Right lobe of liver (tissue), 6 donors: ENCODE results near the gene DAZAP1. TPM values are rescaled to one million over a fixed set of nuclear protein-coding genes. Genes with fewer than 3 reads are reported as not detected.
A peak's percentile ranks its signal among the peaks of the same experiment; 100 is the strongest.

Experiments
- ATAC-seq, 4 donors: fragments of 200-7000 bp; cut with Tn5 transposase; one replicate each; pipeline ENCODE4 v1.9.1; 2020; ENCODE audit warnings: mild to moderate bottlenecking in 4 of 4, moderate library complexity in 4 of 4
- DNase-seq, 3 donors: peaks; one replicate each; pipeline ENCODE4 v3.0.0-alpha.2; 2020
- H3K27ac ChIP-seq, 3 donors: fragments of 200-600 bp; one replicate each; pipeline ENCODE4 v1.8.0; 2022
- H3K27me3 ChIP-seq, 2 donors: fragments of 200-600 bp; one replicate each; pipeline ENCODE4 v1.8.0; 2022
- H3K36me3 ChIP-seq, 4 donors: fragments of 200-600 bp; sonication (generic) in 1 of 4; one replicate each; pipeline versions ENCODE4 v1.5.1 to v1.8.0; 2017 to 2022; ENCODE audit warnings: control low read depth in 1 of 4
- H3K4me1 ChIP-seq, 4 donors: fragments of 200-600 bp; sonication (generic) in 1 of 4; one replicate each; pipeline versions ENCODE4 v1.5.1 to v1.8.0; 2017 to 2022; ENCODE audit warnings: control low read depth in 1 of 4
- H3K4me3 ChIP-seq, 3 donors: fragments of 200-600 bp; one replicate each; pipeline ENCODE4 v1.8.0; 2022
- H3K9me3 ChIP-seq, 4 donors: fragments of 200-600 bp; sonication (generic) in 1 of 4; one replicate each; pipeline versions ENCODE4 v1.5.1 to v1.8.0; 2017 to 2022; ENCODE audit warnings: control low read depth in 1 of 4
- CTCF ChIP-seq, 4 donors: fragments of 200-600 bp in 3 of 4; fragments of 450-650 bp in 1 of 4; IDR thresholded peaks; one replicate each; pipeline versions ENCODE4 v1.5.1 to v1.8.0; 2016 to 2022; ENCODE audit warnings: antibody characterized with exemption in 4 of 4, mild to moderate bottlenecking in 2 of 4
- POLR2A ChIP-seq: fragments of 450-650 bp; IDR thresholded peaks from one replicate; pipeline ENCODE4 v1.6.1; 2017; ENCODE audit warnings: antibody characterized with exemption, mild to moderate bottlenecking
- WGBS: methylation state at CpG from one replicate; pipeline ENCODE4 v1.1.6; 2018; ENCODE audit warnings: low coverage, low lambda C conversion rate; ENCODE audit not compliant: insufficient coverage; ENCODE audit errors: missing lambda C conversion rate; 5-methylcytosine and 5-hydroxymethylcytosine counted together
- intact Hi-C, 2 donors: fragments of 100-400 bp; cut with DNase I; formaldehyde crosslinking; loops; one replicate each; pipeline versions ENCODE4 v1.11.2 to v1.14.1; 2022
- total RNA-seq, 6 experiments: library from RNA; depleted of rRNA in 2 of 6; stranded (reverse); fragments of >200 nt in 2 of 6; fragmentation: NEBNext Ultra II Directional in 3 of 6; extraction: Animal tissue kit (Norgen Biotek cat#: 25700) in 3 of 6; gene quantifications; one replicate each; pipeline versions ENCODE4 v1.1.0 to v1.2.4, GENCODE V29; 2016 to 2023
- donor health status: DM: no; HTN: yes; CAD: no.
- donor health status: DM: no; HTN: no; CAD: no.
- donor health status: DM: no; HTN: no; CAD: no.
- donor health status: DM: no; HTN: yes; CAD: no.
- donor health status: DM: no; HTN: yes; CAD: no.

The DAZAP1 gene
- total RNA-seq, 6 experiments from 2014 or later: 22.3 to 50.9 (median 42.2) TPM

- DNase-seq (no peak), ATAC-seq (no peak)
- peaks cover 0 to 35% (median 4%) of the 10 kb centered on the region in 4 donors for H3K36me3 ChIP-seq
- TF ChIP-seq POLR2A: no peak
- WGBS: 87% methylated on average over 8 of the region's 17 CpGs
- intact Hi-C loops: no loop called here
- H3K27ac ChIP-seq: no peak overlapping the region
- peaks cover 0 to 26% (median 13%) of the 10 kb centered on the region in 4 donors for H3K4me1 ChIP-seq
- no peak overlapping the region for H3K4me3 ChIP-seq
- no peaks in the 10 kb centered on the region for H3K27me3 ChIP-seq
- no peaks in the 10 kb centered on the region for H3K9me3 ChIP-seq
Observed at GRCh38 chr19:1376415-1376805, 31.0 kb upstream of the DAZAP1 start.

- intact Hi-C loops: no loop called here
- no peak overlapping the region for H3K27ac ChIP-seq
- no peaks in the 10 kb centered on the region for H3K27me3 ChIP-seq
- 95% methylated on average over 12 of the region's 43 CpGs for WGBS
- H3K36me3 ChIP-seq: peaks cover 0 to 31% (median 4%) of the 10 kb centered on the region in 4 donors
- H3K4me3 ChIP-seq: no peak overlapping the region
- DNase-seq (peak in 1 of 3 donors; percentile 43), ATAC-seq (no peak)
- no peaks in the 10 kb centered on the region for H3K9me3 ChIP-seq
- TF ChIP-seq CTCF (IDR thresholded peaks at IDR 0.05): no peak
- TF ChIP-seq POLR2A: no peak
- peaks cover 0 to 24% (median 12%) of the 10 kb centered on the region in 4 donors for H3K4me1 ChIP-seq
Observed at GRCh38 chr19:1377176-1377964, 30.0 kb upstream of the DAZAP1 start.

GRCh38 chr19:1377965-1378785, 29.2 kb upstream of the DAZAP1 start:
- DNase-seq: peak in 1 of 3 donors; percentile 48
- Histone ChIP-seq H3K27me3 (no peaks in the 10 kb centered on the region), H3K9me3 (no peaks in the 10 kb centered on the region), H3K4me1 (peaks cover 0 to 16% (median 8%) of the 10 kb centered on the region in 4 donors), H3K27ac (no peak overlapping the region), H3K4me3 (no peak overlapping the region), H3K36me3 (peaks cover 0 to 23% (median 4%) of the 10 kb centered on the region in 4 donors)
- no peak for ATAC-seq
- intact Hi-C loops: no loop called here
- 94% methylated on average over 6 of the region's 33 CpGs for WGBS
- TF ChIP-seq CTCF (IDR thresholded peaks at IDR 0.05): no peak
- no peak for TF ChIP-seq POLR2A

- Histone ChIP-seq H3K4me3 (no peak overlapping the region), H3K27me3 (no peaks in the 10 kb centered on the region), H3K36me3 (peaks cover 0 to 19% (median 4%) of the 10 kb centered on the region in 4 donors), H3K4me1 (peaks cover 0 to 5% (median 2%) of the 10 kb centered on the region in 4 donors), H3K27ac (no peak overlapping the region), H3K9me3 (no peaks in the 10 kb centered on the region)
- ATAC-seq (no peak), DNase-seq (peak in 1 of 3 donors; percentile 47)
- intact Hi-C loops: no loop called here
- TF ChIP-seq POLR2A (no peak), CTCF (IDR thresholded peaks at IDR 0.05) (no peak)
- WGBS: 100% methylated on average over 2 of the region's 27 CpGs
Observed at GRCh38 chr19:1379126-1379905, 28.1 kb upstream of the DAZAP1 start.
